Measurements from ENCODE around the gene CAMTA1. TPM values are rescaled to one million over a fixed set of nuclear protein-coding genes. Genes with fewer than 3 reads are reported as not detected.

CAMTA1 gene
- polyA plus RNA-seq, 1 donor from 2014 or later: 162 TPM

DNA sequence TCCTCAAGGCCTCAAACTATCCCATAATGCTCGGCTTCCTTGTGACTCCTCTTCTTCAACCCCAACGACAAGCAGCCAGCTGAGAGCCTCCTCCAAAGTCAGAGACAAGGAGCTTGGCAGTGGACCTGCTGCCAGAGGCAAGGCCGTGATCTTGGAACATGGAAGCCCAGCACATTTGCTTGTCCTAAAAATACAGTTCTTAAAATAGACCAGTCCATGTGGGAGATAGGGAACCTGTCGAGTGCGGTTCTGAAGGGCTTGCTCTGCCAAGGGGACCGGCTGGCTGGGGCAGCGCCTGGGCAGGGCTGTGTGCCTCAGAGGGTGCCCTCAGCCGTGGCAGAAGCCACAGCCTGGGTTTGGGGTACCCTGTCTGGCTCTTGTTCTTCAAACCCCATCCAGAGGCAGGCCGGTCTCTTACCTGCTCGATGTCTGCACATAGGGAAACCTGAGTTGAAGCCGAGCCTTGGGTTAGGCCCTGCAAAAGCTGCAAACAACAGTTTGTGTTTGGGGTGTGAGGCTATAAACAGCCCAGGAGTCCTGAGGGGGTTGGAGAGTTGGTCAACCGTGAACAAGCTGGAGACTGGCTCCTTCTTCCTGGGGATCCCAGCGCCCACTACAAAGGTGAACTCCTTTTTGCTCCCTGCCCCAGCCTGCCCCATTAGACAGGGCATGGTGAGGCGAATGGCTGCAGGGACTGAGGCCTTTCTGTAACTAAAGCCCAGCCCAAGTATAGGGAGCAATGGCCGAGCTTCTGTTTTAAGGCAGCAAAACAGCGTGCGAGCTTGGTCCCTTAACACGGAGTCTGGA is 228.8 kb downstream of the CAMTA1 start:
- Histone ChIP-seq H2AFZ (ENCODE audit: low read depth, low read length) (no peak overlapping the region), H3K9me2 (ENCODE audit: insufficient read depth, low read length) (no peaks in the 10 kb centered on the region), H3K9ac (ENCODE audit: low read length) (no peak overlapping the region), H3K9me3 (ENCODE audit: low read length) (no peaks in the 10 kb centered on the region), H3K79me2 (replicated peaks; ENCODE audit: insufficient read depth, low read length) (no peaks in the 10 kb centered on the region), H3K27ac (ENCODE audit: low read length) (no peak overlapping the region), H4K20me1 (ENCODE audit: insufficient read depth) (no peaks in the 10 kb centered on the region), H3K4me3 (ENCODE audit: low read length) (no peak overlapping the region), H3K36me3 (ENCODE audit: insufficient read depth, low read length) (no peaks in the 10 kb centered on the region), H3F3A (ENCODE audit: insufficient read depth, low read length, poor library complexity, severe bottlenecking) (no peaks in the 10 kb centered on the region), H3K4me2 (ENCODE audit: low read length) (no peak overlapping the region), H3K27me3 (ENCODE audit: insufficient read depth, low read depth, low read length) (no peaks in the 10 kb centered on the region)
- no peak for TF ChIP-seq MXI1 (conservative IDR thresholded peaks at IDR 0.05; ENCODE audit: poor library complexity, severe bottlenecking)
- no peak for TF ChIP-seq EP300 (conservative IDR thresholded peaks at IDR 0.05; ENCODE audit: poor library complexity, severe bottlenecking)
- TF ChIP-seq RAD21 (conservative IDR thresholded peaks at IDR 0.05): no peak
- TF ChIP-seq, protein P1, sequence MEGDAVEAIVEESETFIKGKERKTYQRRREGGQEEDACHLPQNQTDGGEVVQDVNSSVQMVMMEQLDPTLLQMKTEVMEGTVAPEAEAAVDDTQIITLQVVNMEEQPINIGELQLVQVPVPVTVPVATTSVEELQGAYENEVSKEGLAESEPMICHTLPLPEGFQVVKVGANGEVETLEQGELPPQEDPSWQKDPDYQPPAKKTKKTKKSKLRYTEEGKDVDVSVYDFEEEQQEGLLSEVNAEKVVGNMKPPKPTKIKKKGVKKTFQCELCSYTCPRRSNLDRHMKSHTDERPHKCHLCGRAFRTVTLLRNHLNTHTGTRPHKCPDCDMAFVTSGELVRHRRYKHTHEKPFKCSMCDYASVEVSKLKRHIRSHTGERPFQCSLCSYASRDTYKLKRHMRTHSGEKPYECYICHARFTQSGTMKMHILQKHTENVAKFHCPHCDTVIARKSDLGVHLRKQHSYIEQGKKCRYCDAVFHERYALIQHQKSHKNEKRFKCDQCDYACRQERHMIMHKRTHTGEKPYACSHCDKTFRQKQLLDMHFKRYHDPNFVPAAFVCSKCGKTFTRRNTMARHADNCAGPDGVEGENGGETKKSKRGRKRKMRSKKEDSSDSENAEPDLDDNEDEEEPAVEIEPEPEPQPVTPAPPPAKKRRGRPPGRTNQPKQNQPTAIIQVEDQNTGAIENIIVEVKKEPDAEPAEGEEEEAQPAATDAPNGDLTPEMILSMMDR (IDR thresholded peaks at IDR 0.05; ENCODE audit: poor library complexity, severe bottlenecking): no peak
- no peak for TF ChIP-seq SMC3 (conservative IDR thresholded peaks at IDR 0.05; ENCODE audit: poor library complexity)
- TF ChIP-seq POLR2AphosphoS5 (IDR thresholded peaks at IDR 0.05): no peak
- TF ChIP-seq, protein P2, sequence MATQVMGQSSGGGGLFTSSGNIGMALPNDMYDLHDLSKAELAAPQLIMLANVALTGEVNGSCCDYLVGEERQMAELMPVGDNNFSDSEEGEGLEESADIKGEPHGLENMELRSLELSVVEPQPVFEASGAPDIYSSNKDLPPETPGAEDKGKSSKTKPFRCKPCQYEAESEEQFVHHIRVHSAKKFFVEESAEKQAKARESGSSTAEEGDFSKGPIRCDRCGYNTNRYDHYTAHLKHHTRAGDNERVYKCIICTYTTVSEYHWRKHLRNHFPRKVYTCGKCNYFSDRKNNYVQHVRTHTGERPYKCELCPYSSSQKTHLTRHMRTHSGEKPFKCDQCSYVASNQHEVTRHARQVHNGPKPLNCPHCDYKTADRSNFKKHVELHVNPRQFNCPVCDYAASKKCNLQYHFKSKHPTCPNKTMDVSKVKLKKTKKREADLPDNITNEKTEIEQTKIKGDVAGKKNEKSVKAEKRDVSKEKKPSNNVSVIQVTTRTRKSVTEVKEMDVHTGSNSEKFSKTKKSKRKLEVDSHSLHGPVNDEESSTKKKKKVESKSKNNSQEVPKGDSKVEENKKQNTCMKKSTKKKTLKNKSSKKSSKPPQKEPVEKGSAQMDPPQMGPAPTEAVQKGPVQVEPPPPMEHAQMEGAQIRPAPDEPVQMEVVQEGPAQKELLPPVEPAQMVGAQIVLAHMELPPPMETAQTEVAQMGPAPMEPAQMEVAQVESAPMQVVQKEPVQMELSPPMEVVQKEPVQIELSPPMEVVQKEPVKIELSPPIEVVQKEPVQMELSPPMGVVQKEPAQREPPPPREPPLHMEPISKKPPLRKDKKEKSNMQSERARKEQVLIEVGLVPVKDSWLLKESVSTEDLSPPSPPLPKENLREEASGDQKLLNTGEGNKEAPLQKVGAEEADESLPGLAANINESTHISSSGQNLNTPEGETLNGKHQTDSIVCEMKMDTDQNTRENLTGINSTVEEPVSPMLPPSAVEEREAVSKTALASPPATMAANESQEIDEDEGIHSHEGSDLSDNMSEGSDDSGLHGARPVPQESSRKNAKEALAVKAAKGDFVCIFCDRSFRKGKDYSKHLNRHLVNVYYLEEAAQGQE (IDR thresholded peaks at IDR 0.05; ENCODE audit: borderline replicate concordance): no peak
- no peak for TF ChIP-seq EZH2 (IDR thresholded peaks at IDR 0.05; ENCODE audit: borderline replicate concordance, insufficient read depth, low read length, poor library complexity, severe bottlenecking)
- TF ChIP-seq TAF1 (IDR thresholded peaks at IDR 0.05; ENCODE audit: low read depth): no peak

DNA sequence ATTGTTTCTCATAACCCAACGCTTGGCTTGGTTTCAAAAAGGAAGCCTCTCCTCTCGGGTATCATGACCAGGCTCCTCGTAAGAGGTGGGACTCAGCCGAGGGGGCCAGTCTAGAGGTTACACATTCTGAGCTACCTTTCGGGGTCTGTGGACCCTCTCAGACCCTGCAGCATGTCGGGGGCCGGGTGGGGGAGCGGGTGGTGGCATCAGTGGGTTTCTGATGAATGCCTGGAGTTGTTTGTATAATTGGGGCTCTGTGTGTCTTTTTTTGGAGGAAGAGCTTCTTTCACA is 229.3 kb downstream of the CAMTA1 start:
- Histone ChIP-seq H4K20me1 (ENCODE audit: insufficient read depth) (no peaks in the 10 kb centered on the region), H3K27ac (ENCODE audit: low read length) (no peak overlapping the region), H3K27me3 (ENCODE audit: insufficient read depth, low read depth, low read length) (no peaks in the 10 kb centered on the region), H3K4me2 (ENCODE audit: low read length) (no peak overlapping the region), H3K79me2 (replicated peaks; ENCODE audit: insufficient read depth, low read length) (no peaks in the 10 kb centered on the region), H3F3A (ENCODE audit: insufficient read depth, low read length, poor library complexity, severe bottlenecking) (no peaks in the 10 kb centered on the region), H3K9ac (ENCODE audit: low read length) (no peak overlapping the region), H3K36me3 (ENCODE audit: insufficient read depth, low read length) (no peaks in the 10 kb centered on the region), H3K9me3 (ENCODE audit: low read length) (no peaks in the 10 kb centered on the region), H3K9me2 (ENCODE audit: insufficient read depth, low read length) (no peaks in the 10 kb centered on the region), H3K4me3 (ENCODE audit: low read length) (no peak overlapping the region), H2AFZ (ENCODE audit: low read depth, low read length) (no peak overlapping the region)
- TF ChIP-seq, protein P2 (IDR thresholded peaks at IDR 0.05; ENCODE audit: borderline replicate concordance): no peak
- TF ChIP-seq EP300 (conservative IDR thresholded peaks at IDR 0.05; ENCODE audit: poor library complexity, severe bottlenecking) (no peak), SMC3 (conservative IDR thresholded peaks at IDR 0.05; ENCODE audit: poor library complexity) (no peak), TAF1 (IDR thresholded peaks at IDR 0.05; ENCODE audit: low read depth) (no peak), MXI1 (conservative IDR thresholded peaks at IDR 0.05; ENCODE audit: poor library complexity, severe bottlenecking) (no peak), EZH2 (IDR thresholded peaks at IDR 0.05; ENCODE audit: borderline replicate concordance, insufficient read depth, low read length, poor library complexity, severe bottlenecking) (no peak), POLR2AphosphoS5 (IDR thresholded peaks at IDR 0.05) (no peak), RAD21 (conservative IDR thresholded peaks at IDR 0.05) (no peak)
- TF ChIP-seq, protein P1 (IDR thresholded peaks at IDR 0.05; ENCODE audit: poor library complexity, severe bottlenecking): no peak

All from neural cell (in vitro differentiated cells).